GM12875 (cell line): ENCODE data around the gene MLXIP.

Experiments
- H3K4me3 ChIP-seq: one replicate; pipeline ENCODE4 v1.5.1; 2011; ENCODE audit warnings: low read depth, low read length, control low read depth
- TF ChIP-seq, protein P1 (sequence below): IDR thresholded peaks from 2 replicates; pipeline ENCODE4 v1.5.1; 2011; ENCODE audit warnings: low read depth, mild to moderate bottlenecking, control low read depth, inconsistent platforms, low read length, moderate library complexity, borderline replicate concordance; ENCODE audit not compliant: insufficient read depth

The MLXIP gene

DNA sequence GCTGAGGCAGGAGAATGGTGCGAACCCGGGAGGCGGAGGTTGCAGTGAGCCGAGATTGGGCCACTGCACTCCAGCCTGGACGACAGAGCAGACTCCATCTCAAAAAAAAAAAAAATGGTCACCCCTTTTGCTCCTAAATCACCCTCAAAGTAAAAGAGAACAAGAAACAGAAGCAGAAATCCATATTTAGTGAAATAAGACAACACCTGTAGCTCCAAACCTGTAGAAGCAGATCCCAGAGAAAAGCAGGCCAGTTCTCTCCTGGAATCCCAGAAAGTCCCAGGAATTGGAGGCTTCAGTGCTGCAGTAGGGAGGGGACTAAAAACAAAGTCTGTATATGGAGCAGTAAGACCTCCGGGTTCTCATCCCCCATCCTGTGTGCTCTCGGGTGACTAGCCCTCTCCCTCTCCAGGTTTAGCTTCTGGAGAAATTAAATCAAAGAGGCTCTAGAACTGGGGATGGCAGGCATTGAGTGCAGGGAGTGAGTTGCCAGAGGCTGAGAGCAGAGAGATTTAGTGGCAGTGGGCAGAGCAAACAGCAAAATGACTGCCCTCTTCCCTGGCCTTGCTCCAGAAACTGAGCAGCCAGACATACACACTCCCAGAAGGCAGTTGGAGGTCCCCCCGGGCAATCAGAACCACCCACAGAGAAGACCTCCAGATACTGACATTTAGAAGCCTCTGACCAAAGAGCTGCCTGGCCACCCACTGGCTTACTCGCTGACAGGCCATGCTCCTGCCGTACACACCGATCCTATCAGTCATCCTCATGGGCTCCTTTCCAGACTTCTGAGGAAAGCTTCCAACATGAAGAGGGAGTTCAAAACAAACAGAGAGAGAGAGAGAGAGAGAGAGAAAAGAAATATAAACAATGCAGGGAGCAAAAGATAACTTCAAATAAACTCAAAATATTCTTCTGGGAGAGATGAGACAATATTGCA, 6.3 kb upstream of the MLXIP start:
- TF ChIP-seq, protein P1, sequence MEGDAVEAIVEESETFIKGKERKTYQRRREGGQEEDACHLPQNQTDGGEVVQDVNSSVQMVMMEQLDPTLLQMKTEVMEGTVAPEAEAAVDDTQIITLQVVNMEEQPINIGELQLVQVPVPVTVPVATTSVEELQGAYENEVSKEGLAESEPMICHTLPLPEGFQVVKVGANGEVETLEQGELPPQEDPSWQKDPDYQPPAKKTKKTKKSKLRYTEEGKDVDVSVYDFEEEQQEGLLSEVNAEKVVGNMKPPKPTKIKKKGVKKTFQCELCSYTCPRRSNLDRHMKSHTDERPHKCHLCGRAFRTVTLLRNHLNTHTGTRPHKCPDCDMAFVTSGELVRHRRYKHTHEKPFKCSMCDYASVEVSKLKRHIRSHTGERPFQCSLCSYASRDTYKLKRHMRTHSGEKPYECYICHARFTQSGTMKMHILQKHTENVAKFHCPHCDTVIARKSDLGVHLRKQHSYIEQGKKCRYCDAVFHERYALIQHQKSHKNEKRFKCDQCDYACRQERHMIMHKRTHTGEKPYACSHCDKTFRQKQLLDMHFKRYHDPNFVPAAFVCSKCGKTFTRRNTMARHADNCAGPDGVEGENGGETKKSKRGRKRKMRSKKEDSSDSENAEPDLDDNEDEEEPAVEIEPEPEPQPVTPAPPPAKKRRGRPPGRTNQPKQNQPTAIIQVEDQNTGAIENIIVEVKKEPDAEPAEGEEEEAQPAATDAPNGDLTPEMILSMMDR = no peak
- no peak overlapping the region for H3K4me3 ChIP-seq

DNA sequence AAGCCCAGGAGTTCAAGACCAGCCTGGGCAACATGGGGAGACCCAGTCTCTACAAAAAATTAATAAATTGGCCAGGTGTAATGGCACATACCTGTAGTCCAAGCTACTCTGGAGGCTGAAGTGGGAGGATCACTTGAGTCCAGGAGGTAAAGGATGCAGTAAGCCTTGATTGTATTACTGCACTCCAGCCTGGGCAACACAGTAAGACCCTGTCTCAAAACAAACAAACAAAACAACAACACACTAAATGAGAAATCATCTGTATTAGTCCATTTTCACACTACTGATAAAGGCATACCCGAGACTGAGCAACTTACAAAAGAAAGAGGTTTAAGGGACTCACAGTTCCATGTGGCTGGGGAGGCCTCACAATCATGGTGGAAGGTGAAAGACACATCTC, 4.7 kb upstream of the MLXIP start:
- TF ChIP-seq, protein P1 = no peak

GRCh38 chr12:122076743-122077495, 1.6 kb upstream of the MLXIP start:
- TF ChIP-seq, protein P1 = no peak
- H3K4me3 ChIP-seq = no peak overlapping the region

More for the DNA sequence above, 4.7 kb upstream of the MLXIP start:
- no peak overlapping the region for H3K4me3 ChIP-seq

DNA sequence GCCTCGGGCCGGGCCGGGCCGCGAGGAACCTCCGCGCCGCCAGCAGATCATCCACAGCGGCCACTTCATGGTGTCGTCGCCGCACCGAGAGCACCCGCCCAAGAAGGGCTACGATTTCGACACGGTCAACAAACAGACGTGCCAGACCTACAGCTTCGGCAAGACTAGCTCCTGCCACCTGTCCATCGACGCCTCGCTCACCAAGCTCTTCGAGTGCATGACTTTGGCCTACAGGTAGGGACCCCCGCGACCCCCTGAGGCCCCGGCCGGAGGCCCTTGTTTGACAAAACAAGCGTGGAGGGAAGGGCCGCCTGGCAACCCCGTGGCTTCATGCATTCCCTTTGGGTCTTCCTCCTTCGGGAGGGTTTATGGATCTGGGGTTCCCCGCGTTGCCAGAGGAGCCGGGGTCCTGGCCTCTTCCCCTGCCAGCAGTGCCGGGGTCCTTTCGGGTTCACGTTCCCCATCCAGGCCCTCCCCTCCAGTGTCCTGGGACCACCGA, 526 bp downstream of the MLXIP start:
- peak overlapping the region; percentile 65 for H3K4me3 ChIP-seq
- TF ChIP-seq, protein P1 = no peak

- TF ChIP-seq, protein P1 = no peak
- peak overlapping the region; percentile 65 for H3K4me3 ChIP-seq
These were observed 1.1 kb downstream of the MLXIP start for GRCh38 chr12:122079532-122080081.

DNA sequence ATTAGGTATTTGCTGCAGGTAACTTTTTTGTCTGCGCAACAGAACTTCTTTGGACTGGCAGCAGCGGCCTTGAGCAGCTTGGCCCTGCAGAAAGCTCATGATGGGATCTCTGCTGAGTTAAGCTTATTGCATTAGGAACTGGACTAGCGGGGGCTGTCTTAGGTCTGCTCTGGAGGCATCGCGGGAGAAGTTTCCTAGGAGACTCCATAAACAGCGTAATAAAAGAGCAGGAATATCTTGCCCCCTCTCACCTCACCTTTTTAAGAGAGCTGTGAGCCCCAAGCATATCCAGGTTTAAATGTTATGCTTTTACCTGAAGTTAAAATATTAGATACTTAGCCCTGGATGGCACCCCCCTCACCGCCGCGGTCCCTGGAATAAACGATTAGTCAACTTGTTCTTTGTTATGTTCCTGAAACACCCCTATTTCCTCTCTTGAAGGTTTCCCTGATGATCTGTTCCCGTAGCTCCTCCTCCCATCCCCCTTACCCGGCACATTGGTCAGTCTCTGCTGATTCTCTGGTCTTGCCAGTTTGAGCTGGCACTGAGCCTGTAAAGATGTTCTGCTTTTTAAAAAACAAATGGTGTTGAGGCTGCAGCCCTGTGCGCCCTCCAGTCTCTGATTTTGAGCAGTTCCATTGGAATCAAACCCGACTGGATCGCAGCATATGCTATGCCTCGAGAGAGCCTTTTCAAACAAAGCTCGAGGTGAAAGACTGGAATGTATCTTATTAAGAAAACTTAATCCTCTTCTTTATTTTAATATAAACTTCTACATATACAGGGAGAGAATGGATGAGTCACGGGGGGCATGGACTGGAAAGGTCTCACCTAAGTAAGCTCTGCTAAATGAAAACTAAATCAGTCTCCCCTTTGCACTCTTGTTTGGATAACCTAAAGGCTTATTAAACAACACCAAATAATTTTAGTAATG, 1.9 kb downstream of the MLXIP start:
- H3K4me3 ChIP-seq = peak overlapping the region; percentile 65
- TF ChIP-seq, protein P1 = no peak
